Right lobe of liver (tissue), 6 donors: Measurements from ENCODE around the gene SCN4B. TPM values are rescaled to one million over a fixed set of nuclear protein-coding genes. Genes with fewer than 3 reads are reported as not detected.
A peak's percentile ranks its signal among the peaks of the same experiment; 100 is the strongest.

Experiments used
- ATAC-seq, 4 donors: fragments of 200-7000 bp; cut with Tn5 transposase; one replicate each; pipeline ENCODE4 v1.9.1; 2020; ENCODE audit warnings: mild to moderate bottlenecking in 4 of 4, moderate library complexity in 4 of 4
- DNase-seq, 3 donors: peaks; one replicate each; pipeline ENCODE4 v3.0.0-alpha.2; 2020
- H3K27ac ChIP-seq, 3 donors: fragments of 200-600 bp; one replicate each; pipeline ENCODE4 v1.8.0; 2022
- H3K27me3 ChIP-seq, 2 donors: fragments of 200-600 bp; one replicate each; pipeline ENCODE4 v1.8.0; 2022
- H3K36me3 ChIP-seq, 4 donors: fragments of 200-600 bp; sonication (generic) in 1 of 4; one replicate each; pipeline versions ENCODE4 v1.5.1 to v1.8.0; 2017 to 2022; ENCODE audit warnings: control low read depth in 1 of 4
- H3K4me1 ChIP-seq, 4 donors: fragments of 200-600 bp; sonication (generic) in 1 of 4; one replicate each; pipeline versions ENCODE4 v1.5.1 to v1.8.0; 2017 to 2022; ENCODE audit warnings: control low read depth in 1 of 4
- H3K4me3 ChIP-seq, 3 donors: fragments of 200-600 bp; one replicate each; pipeline ENCODE4 v1.8.0; 2022
- H3K9me3 ChIP-seq, 4 donors: fragments of 200-600 bp; sonication (generic) in 1 of 4; one replicate each; pipeline versions ENCODE4 v1.5.1 to v1.8.0; 2017 to 2022; ENCODE audit warnings: control low read depth in 1 of 4
- POLR2A ChIP-seq: fragments of 450-650 bp; IDR thresholded peaks from one replicate; pipeline ENCODE4 v1.6.1; 2017; ENCODE audit warnings: antibody characterized with exemption, mild to moderate bottlenecking
- WGBS: methylation state at CpG from one replicate; pipeline ENCODE4 v1.1.6; 2018; ENCODE audit warnings: low coverage, low lambda C conversion rate; ENCODE audit not compliant: insufficient coverage; ENCODE audit errors: missing lambda C conversion rate; 5-methylcytosine and 5-hydroxymethylcytosine counted together
- intact Hi-C, 2 donors: fragments of 100-400 bp; cut with DNase I; formaldehyde crosslinking; loops; one replicate each; pipeline versions ENCODE4 v1.11.2 to v1.14.1; 2022
- total RNA-seq, 6 experiments: library from RNA; depleted of rRNA in 2 of 6; stranded (reverse); fragments of >200 nt in 2 of 6; fragmentation: NEBNext Ultra II Directional in 3 of 6; extraction: Animal tissue kit (Norgen Biotek cat#: 25700) in 3 of 6; gene quantifications; one replicate each; pipeline versions ENCODE4 v1.1.0 to v1.2.4, GENCODE V29; 2016 to 2023
- TF ChIP-seq, protein P1 (sequence below), 4 donors: fragments of 200-600 bp in 3 of 4; fragments of 450-650 bp in 1 of 4; IDR thresholded peaks; one replicate each; pipeline versions ENCODE4 v1.5.1 to v1.8.0; 2016 to 2022; ENCODE audit warnings: antibody characterized with exemption in 4 of 4, mild to moderate bottlenecking in 2 of 4
- donor health status: DM: no; HTN: yes; CAD: no.
- donor health status: DM: no; HTN: no; CAD: no.
- donor health status: DM: no; HTN: no; CAD: no.
- donor health status: DM: no; HTN: yes; CAD: no.
- donor health status: DM: no; HTN: yes; CAD: no.

Gene SCN4B
- total RNA-seq, 6 experiments from 2014 or later, result 0.11 to 0.30 (median 0.23) TPM

DNA sequence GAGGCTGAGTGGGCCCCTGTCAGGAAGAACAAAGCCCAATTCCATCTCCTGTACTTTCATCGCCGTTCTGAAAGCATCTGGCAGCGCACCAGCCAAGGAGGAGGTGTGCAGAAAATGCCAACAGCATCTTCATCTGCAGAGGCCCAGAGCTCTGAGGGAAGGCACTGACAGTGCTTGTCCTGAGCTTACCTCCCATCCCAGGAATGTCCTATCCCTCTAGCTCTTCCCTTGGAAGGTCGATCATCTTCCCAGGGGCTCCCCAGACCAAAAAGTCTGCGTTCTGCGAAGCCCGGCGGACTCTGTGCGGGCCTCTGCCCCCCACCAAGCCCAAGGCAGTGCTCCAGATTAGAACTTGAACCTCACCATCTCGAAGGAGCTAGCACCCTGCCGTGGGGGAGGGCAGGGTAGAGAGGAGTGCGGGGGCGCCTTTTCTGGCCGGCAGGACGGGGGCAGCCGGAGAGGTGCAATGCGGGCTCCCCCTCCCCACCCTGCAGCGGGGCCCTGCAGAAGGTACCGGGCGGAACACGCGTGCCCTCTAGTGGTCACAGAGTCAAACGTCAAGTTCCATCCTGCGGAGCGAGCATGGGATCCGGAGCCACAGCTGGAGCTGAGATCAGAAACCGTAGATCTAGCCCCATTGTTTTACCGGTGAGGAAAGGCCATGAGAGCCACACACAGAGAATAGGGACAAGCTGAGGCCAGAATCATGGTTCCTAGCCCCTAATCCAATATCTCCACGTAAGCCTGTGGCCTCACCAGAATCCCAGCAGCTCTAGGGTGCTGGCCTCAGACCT is 18.8 kb upstream of the SCN4B start:
- no peaks in the 10 kb centered on the region for H3K27me3 ChIP-seq
- H3K36me3 ChIP-seq, result no peaks in the 10 kb centered on the region
- intact Hi-C loops, result no loop called here
- peaks cover 0 to 16% (median 6%) of the 10 kb centered on the region in 4 donors for H3K4me1 ChIP-seq
- no peaks in the 10 kb centered on the region for H3K9me3 ChIP-seq
- no peak overlapping the region for H3K4me3 ChIP-seq
- peak; percentile 72 to 78 (median 74) for ATAC-seq
- DNase-seq, result peak; percentile 70 to 78 (median 74)
- WGBS, result 0% methylated on average over 2 of the region's 29 CpGs
- no peak overlapping the region for H3K27ac ChIP-seq
- no peak for TF ChIP-seq POLR2A
- TF ChIP-seq, protein P1, sequence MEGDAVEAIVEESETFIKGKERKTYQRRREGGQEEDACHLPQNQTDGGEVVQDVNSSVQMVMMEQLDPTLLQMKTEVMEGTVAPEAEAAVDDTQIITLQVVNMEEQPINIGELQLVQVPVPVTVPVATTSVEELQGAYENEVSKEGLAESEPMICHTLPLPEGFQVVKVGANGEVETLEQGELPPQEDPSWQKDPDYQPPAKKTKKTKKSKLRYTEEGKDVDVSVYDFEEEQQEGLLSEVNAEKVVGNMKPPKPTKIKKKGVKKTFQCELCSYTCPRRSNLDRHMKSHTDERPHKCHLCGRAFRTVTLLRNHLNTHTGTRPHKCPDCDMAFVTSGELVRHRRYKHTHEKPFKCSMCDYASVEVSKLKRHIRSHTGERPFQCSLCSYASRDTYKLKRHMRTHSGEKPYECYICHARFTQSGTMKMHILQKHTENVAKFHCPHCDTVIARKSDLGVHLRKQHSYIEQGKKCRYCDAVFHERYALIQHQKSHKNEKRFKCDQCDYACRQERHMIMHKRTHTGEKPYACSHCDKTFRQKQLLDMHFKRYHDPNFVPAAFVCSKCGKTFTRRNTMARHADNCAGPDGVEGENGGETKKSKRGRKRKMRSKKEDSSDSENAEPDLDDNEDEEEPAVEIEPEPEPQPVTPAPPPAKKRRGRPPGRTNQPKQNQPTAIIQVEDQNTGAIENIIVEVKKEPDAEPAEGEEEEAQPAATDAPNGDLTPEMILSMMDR (IDR thresholded peaks at IDR 0.05), result peak; percentile 71 to 92 (median 90)

DNA sequence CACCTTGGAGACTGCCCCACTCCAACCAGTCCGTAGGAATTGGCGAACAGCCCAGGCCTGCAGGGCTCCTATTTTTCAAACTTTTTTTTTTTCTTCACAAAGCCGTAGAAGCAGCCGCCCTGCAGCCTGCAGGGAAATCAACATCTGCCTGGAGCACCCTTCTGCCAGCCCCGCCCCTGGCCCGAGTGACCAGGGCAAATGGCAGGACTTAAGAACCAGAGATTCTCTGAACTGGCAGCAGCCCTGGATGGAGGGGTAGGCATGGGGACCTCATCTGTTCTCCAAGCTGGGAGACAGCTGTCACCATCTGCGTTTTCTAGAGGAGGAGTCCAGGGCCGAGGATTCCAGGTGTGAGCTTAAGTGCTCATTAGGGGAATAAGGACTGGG is 18.3 kb upstream of the SCN4B start:
- Histone ChIP-seq H3K27me3 (no peaks in the 10 kb centered on the region), H3K36me3 (no peaks in the 10 kb centered on the region), H3K27ac (no peak overlapping the region), H3K4me3 (no peak overlapping the region), H3K9me3 (no peaks in the 10 kb centered on the region), H3K4me1 (peaks cover 0 to 16% (median 6%) of the 10 kb centered on the region in 4 donors)
- 26% methylated on average over 4 of the region's 8 CpGs for WGBS
- intact Hi-C loops, result no loop called here
- DNase-seq, result peak in 1 of 3 donors; percentile 25
- ATAC-seq, result no peak
- TF ChIP-seq, protein P1 (IDR thresholded peaks at IDR 0.05), result no peak

DNA sequence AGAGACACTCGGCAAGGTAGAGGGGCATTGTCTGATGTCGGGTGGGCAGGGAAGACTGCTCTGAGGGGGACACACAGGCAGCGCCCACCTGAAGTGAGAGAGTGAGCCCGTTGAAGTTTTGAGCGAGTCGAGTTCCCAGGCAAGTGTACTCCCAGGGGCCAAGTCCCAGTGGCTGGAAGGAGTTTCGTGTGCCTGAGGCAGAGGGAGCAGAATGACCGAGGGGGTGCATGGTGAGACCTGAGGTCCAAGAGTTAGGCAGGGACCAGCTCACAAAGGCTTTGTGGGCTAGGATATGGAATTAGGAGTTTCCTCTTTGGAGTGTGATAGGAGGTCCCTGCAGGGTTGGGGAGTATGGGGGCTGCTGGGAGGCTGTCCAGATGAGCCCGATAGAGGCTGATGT is 17.6 kb upstream of the SCN4B start:
- ATAC-seq (no peak), DNase-seq (peak in 1 of 3 donors; percentile 17)
- TF ChIP-seq POLR2A, result no peak
- TF ChIP-seq, protein P1 (IDR thresholded peaks at IDR 0.05), result no peak
- Histone ChIP-seq H3K4me3 (no peak overlapping the region), H3K4me1 (peaks cover 0 to 11% (median 3%) of the 10 kb centered on the region in 4 donors), H3K9me3 (no peaks in the 10 kb centered on the region), H3K27me3 (no peaks in the 10 kb centered on the region), H3K36me3 (no peaks in the 10 kb centered on the region), H3K27ac (no peak overlapping the region)
- WGBS, result 65% methylated on average over 6 of the region's 9 CpGs
- intact Hi-C loops, result no loop called here

DNA sequence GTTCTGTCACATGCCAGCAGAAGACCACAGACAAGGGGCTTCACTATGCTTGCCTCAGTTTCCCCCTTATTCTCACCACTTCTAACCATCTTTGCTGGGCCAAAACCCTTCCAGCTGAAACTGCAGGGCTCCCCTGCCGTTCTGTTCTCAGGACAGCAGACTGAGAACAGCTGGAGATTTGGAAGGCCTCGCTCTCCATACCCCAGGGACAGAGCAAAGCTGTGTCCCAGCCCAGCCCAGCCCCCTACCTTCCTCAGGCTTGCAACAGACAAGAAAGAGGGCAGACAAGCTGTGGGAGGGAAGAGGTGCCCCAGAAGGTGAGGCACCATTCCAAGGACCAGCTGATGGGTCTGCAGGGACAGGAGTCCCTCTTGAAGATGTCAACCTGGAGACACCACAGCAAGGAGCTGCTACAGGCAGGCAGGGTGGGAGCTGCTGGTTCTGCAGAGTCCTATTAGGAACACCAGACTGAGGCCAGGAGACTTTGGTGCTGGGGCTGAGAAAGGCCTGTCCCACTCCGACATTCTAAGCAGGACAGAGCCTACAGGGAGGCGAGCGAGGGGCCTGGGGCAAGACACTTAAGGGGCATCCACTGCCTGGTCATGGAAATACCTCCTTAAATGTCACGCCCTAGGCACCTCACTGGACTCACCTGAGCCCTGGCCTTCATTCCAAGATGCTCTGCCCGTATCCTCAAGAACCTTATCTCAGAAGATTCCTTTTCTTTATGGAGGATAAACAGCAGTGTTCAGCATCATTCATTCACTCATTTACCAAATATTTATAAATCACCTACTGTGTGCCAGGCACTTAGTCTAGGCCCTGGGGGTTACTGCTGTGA is 16.9 kb upstream of the SCN4B start:
- no peak for TF ChIP-seq POLR2A
- TF ChIP-seq, protein P1 (IDR thresholded peaks at IDR 0.05), result no peak
- H3K36me3 ChIP-seq, result no peaks in the 10 kb centered on the region
- no peak overlapping the region for H3K27ac ChIP-seq
- ATAC-seq (no peak), DNase-seq (peak in 1 of 3 donors; percentile 29)
- intact Hi-C loops, result no loop called here
- no peaks in the 10 kb centered on the region for H3K27me3 ChIP-seq
- no peak overlapping the region for H3K4me3 ChIP-seq
- no peaks in the 10 kb centered on the region for H3K9me3 ChIP-seq
- 69% methylated on average over 2 of the region's 7 CpGs for WGBS
- H3K4me1 ChIP-seq, result peaks cover 0 to 5% (median 0%) of the 10 kb centered on the region in 4 donors
